NCI-H2196 (cell line): ENCODE measurements around the gene PARD3.
A peak's percentile ranks its signal among the peaks of the same experiment; 100 is the strongest.

ENCODE experiments used
- DNase-seq: peaks from one replicate; lab custom pipeline; 2025; ENCODE audit not compliant: unreplicated experiment; lab: John Stamatoyannopoulos, UW

The PARD3 gene

GRCh38 chr10:34548466-34548865 is 266.6 kb downstream of the PARD3 start:
- no peak for DNase-seq

DNA sequence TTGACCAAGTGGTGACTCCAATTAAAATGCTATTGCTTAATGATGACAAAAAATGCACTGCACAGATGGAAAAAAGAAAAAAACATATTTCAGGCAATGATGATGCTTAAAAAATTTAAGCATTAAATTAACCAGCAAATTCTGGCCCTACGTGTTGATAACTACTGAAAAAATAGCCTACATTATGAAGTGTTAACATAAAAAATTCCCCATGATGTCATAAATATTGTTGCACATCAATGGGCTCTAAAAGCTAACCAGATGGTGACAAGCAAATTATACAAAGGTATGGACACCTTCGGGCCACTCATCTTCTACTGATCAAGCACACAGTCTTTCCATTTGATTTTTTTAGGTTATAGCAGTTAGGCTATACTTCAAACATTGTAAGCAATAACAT is 267.4 kb downstream of the PARD3 start:
- no peak for DNase-seq

DNA sequence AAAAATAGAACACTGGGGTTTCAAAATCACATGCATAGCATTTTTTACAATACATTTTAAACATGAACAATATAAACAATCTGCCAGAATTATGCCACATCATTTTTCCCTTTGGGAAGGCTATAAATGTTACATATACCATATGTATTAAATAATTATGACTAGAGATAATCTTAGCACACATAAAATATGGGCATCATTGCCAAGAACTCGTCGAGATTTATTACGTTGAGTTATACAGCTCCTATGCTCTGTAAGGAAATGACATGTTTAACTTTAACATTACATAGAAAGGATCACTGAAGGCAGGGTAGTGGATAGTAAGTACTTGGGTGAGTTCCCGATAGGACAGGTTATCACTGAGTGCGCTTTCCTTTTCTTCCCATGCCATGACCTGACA is 267.8 kb downstream of the PARD3 start:
- DNase-seq: no peak

- DNase-seq: no peak
Measured at GRCh38 chr10:34544400-34544799, 270.7 kb downstream of the PARD3 start.

- no peak for DNase-seq
Measured at GRCh38 chr10:34543716-34544115, 271.4 kb downstream of the PARD3 start.

DNA sequence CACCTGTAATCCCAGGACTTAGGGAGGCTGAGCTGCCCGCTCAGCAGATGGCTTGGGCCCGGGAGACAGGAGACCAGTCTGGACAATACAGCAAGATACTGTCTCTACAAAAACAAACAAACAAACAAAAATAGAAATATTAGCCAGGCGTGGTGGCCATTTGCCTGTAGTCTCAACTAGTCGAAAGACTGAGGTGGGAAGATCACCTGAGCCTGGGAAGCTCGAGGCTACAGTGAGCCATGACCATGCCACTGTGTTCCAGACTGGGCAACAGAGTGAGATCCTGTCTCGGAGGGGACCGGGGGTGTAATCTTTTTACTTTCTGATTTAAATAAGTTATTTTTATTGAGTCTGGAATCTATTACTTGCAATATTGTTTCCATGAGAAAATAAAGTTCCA is 274.6 kb downstream of the PARD3 start:
- no peak for DNase-seq

GRCh38 chr10:34539533-34540315 is 275.4 kb downstream of the PARD3 start:
- DNase-seq: no peak

- DNase-seq: no peak
Measured at GRCh38 chr10:34538281-34538829, 276.7 kb downstream of the PARD3 start.

DNA sequence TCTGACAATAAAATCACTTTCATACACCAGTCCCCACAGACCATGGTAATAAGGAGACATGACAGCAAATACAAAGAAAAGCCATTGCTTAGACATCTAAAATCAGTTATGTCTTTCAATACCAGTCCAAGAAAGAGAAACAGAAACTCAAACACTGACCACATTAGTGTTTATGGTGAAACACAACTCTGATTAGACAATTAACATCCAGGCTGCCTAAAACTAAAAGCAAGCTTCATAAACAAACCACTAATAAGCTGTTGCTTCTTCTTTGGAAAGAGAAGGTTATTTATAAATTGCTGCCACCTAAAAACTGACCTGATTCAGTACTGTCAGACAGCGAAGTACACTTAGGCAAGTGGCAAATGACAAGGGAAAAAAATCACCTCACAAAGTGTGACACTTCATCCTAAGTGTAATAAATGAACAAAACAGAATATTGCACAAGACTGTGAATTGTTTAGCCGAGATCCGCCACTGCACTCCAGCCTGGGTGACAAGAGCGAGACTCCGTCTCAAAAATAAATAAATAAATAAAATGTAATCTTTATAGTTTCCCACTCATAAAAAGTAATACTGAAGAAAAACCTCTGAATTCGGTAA is 277.4 kb downstream of the PARD3 start:
- DNase-seq: no peak

GRCh38 chr10:34535872-34536271 is 279.2 kb downstream of the PARD3 start:
- no peak for DNase-seq

DNA sequence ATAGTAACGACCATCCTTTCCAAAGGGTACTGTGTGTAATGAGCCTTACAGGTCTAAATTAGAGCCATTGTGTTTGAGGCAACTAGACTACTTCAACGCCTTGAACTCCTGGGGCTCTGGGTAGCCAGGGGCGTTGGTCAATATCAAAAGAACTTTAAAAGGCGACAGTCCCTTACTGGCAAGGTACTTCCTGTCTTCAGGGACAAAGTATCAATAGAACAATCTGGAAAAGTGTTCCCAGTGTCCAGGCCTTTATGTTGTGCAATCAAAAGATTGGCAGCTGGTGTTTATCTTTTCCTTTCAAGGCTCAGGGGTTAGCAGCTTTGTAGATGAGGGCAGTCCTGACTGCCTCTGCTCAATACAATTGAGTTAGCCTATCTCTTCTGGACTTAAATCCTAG is 284.3 kb downstream of the PARD3 start:
- DNase-seq: no peak

GRCh38 chr10:34528320-34528719 is 286.8 kb downstream of the PARD3 start:
- peak; percentile 19 for DNase-seq

DNA sequence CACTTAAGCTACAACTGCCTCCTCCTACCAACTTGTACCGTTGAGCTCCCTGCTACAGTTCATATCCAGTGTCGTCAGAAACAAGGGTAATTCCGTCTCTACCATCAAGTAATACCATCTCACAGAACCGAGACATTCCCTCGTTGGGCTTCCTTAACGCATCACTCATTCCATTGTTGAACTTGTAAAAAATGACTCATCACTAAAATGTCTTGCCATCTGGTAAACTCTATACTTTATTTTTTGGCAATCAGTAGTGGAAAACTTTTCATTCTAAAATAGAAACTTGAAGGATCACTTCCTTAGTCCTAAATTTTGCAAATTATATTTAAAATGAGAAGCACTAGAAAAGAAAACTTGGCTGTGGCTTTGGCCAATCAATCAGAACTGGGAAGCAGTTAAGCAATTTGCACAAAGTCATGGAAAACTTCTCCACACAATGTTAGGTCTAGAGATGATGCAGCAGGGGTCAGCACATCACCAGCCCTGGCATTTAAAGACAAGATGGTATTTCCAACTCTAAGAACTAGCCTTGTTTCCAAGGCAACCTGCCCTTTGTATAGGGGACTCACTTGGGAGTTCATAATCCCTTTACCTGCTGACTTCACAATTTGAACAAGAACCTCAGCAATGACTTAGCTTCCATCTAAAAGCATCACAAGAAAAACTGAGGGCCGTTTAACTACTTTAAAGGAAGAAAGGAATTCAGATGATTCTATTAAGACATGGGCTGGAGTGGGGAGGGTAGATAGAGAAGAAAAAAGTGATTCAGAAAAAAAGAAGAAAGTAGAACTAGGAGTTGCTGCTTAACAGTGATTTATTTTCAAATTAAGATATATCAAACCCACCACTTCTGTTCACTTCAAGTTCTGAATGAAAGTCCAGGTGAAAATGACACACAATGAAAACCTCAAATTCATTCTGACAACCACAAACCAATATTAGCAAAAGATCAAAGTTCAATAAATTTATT is 288.1 kb downstream of the PARD3 start:
- DNase-seq: no peak

GRCh38 chr10:34526186-34526585 is 288.9 kb downstream of the PARD3 start:
- no peak for DNase-seq

DNA sequence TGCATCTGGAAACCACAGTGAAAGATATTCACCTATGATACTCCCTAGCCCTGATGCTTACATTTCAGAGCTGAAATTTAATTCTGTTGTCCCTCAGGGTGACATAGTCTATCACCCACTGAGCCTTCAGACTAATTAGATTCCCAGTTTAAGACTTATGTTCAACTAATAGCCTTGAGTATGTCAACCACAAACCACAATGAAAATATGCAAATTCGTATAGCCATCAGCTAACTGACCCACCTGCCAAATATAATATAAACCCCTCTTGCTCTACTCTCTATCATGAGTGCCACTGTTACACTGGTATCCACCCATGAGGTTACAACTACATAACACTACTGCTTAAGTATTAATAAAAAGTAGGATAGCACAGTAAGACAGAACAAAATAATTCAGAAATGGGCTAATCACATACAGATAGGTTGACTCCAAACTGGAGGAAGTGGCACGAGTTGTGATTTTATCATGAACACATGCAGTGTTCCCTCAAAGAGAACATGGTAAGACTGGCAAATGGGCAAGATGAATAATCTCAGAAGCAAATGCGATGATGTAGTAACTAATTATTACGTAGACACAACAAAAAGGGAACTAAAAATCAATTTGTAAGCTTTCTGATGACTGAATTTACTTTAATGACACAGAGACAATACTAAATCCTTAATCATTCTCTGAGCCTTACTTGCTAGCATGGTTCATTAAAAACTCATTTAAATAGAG is 290.6 kb downstream of the PARD3 start:
- DNase-seq: no peak

DNA sequence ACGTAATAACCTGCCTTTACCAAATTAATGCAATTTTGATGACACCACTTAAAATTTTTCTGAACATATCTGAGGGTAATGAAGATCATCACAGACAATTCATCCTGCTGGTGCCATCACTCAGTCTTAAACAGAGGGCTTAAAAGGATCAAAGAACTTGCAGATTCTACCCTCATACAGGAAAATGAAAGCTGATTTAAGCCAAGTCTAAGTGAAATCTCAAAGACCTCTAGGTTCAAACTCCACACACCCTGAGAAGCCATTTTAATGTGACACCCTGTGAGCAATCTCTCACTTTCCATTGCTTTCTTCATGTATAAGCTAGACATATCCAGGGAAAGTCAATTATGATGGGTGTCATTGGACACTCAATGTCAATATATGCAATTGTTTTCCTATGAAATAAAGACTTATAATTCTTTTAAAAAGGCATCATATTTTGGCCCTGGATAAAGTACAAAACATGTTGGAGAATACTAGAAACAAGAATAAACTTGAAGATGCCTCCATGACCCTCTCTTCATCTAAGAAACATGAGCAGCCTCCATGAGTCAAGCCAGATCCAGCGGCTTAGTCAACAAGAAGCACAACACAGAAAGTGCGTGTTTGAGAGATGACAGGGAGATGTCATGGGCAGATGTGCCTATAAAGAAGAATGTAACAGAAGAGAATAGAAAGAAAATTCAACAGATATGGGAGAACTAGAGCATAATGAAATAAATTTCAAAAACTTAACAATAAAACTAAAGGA is 291.9 kb downstream of the PARD3 start:
- DNase-seq: no peak

DNA sequence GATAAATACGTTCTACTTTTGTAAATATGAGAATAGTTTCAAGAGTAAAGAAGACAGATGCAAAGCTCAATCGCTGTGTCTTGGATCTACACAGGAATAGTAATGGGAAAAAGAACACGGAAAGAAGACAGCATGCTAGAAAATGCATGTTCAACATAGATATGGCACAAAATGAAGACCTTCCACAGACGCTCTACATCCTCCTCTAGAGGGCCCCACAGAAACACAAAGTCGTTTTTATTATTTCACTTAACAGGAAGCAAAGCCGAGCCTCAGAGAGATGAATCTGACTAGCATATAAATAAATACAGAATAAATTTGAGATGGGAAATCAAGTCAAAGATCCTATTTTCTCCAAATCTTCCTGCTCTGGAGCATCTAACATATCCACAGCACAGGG is 292.6 kb downstream of the PARD3 start:
- no peak for DNase-seq

DNA sequence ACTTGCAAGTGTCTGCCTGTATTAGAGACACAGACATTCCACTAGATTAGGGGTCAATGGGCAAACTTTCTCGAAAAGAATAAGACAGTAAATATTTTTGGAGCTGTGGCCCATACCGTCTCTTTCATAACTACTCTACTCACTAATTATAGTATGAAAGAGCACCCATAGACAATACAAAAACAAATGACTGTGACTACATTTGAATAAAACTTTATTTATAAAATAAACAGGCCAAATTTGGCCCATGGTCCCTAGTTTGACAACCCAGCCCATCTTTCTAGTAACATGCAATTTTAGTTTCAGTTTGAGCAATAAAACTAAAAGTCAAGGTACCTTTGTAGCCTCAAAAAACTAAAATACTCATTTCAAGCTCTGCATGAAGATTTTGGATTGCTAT is 294.6 kb downstream of the PARD3 start:
- no peak for DNase-seq

DNA sequence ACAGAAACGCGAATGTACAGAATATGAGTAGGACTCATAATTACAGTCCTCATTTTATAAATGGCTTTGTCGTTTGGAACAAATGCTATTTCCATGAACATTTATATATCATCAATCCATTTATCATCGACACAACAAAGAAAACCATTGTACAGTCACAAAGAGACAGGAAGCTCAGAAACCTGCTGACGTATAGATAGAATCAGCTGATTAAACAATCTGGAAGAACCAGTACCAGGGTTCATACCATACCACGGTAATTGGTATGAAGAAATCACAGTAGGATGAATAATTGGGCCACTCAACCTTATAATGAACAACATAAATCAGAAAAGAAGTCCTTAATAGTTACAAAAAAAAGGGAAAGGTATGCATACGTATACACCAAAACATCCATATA is 295.0 kb downstream of the PARD3 start:
- no peak for DNase-seq

- no peak for DNase-seq
Measured at GRCh38 chr10:34514290-34514689, 300.8 kb downstream of the PARD3 start.
